A673 (cell line): Measurements from ENCODE around the gene VTA1. TPM values are rescaled to one million over a fixed set of nuclear protein-coding genes. Genes with fewer than 3 reads are reported as not detected.

Source experiments
- BruUV-seq: library from RNA; stranded (reverse); fragments of 400-500 nt; replicated peaks from 2 replicates; lab custom pipeline; 2021; lab: Mats Ljungman, UMichigan
- CTCF ChIA-PET: fragments of 300-600 bp; sonication (Branson Sonifier 250); formaldehyde crosslinking; loops from one replicate; lab custom pipeline; 2022; ENCODE audit warnings: antibody characterized with exemption; lab: Charles Lee
- POLR2A ChIA-PET: fragments of 300-600 bp; sonication (Branson Sonifier 250); formaldehyde crosslinking; loops from one replicate; lab custom pipeline; 2022; ENCODE audit warnings: antibody characterized with exemption; ENCODE audit not compliant: low non-redundant PET; lab: Charles Lee
- DNase-seq: peaks from one replicate; pipeline ENCODE4 v3.0.0-alpha.2; 2015; ENCODE audit warnings: low spot score
- H3K27ac ChIP-seq: fragments of 200-600 bp; sonication (generic); 2 replicates; pipeline ENCODE4 v1.5.1; 2016; ENCODE audit warnings: mixed run types, low read depth, mild to moderate bottlenecking, mixed read lengths, antibody characterized with exemption, low read length; ENCODE audit not compliant: poor library complexity, severe bottlenecking
- H3K27me3 ChIP-seq: fragments of 200-600 bp; sonication (generic); replicated peaks from 2 replicates; pipeline ENCODE4 v1.6.1; 2017; ENCODE audit warnings: mixed run types, low read depth, mild to moderate bottlenecking, mixed read lengths, antibody characterized with exemption, low read length; ENCODE audit not compliant: insufficient read depth, poor library complexity
- H3K36me3 ChIP-seq: fragments of 200-600 bp; sonication (generic); 2 replicates; pipeline ENCODE4 v1.6.1; 2016; ENCODE audit warnings: mixed run types, mild to moderate bottlenecking, mixed read lengths, antibody characterized with exemption, low read length; ENCODE audit not compliant: insufficient read depth, poor library complexity, severe bottlenecking
- H3K4me1 ChIP-seq: fragments of 200-600 bp; sonication (generic); 2 replicates; pipeline ENCODE4 v1.6.1; 2017; ENCODE audit warnings: mixed run types, mild to moderate bottlenecking, mixed read lengths, antibody characterized with exemption, low read length; ENCODE audit not compliant: insufficient read depth, poor library complexity, severe bottlenecking
- H3K4me3 ChIP-seq: fragments of 200-600 bp; sonication (generic); 2 replicates; pipeline ENCODE4 v1.5.1; 2016; ENCODE audit warnings: low read depth, mixed run types, mild to moderate bottlenecking, mixed read lengths, low read length; ENCODE audit not compliant: poor library complexity, severe bottlenecking
- H3K9me3 ChIP-seq: fragments of 200-600 bp; sonication (generic); 2 replicates; pipeline ENCODE4 v1.6.1; 2016; ENCODE audit warnings: mixed run types, low read depth, mild to moderate bottlenecking, mixed read lengths, antibody characterized with exemption, low read length; ENCODE audit not compliant: poor library complexity, severe bottlenecking
- EZH2 ChIP-seq: fragments of 200-600 bp; sonication (generic); IDR thresholded peaks from 2 replicates; pipeline ENCODE4 v1.6.1; 2017; ENCODE audit warnings: borderline replicate concordance, low read depth, mild to moderate bottlenecking, mixed read lengths, antibody characterized with exemption, low read length; ENCODE audit not compliant: poor library complexity, severe bottlenecking
- intact Hi-C: fragments of 100-400 bp; cut with micrococcal nuclease; formaldehyde crosslinking; loops from one replicate; pipeline ENCODE4 v1.10.0; 2022; ENCODE audit not compliant: unreplicated experiment
- total RNA-seq: library from RNA; stranded (reverse); gene quantifications from 2 replicates; pipeline ENCODE4 v1.2.3, GENCODE V29; 2021
- TF ChIP-seq, protein P1 (sequence below): fragments of 300-800, 200-600 bp; sonication (generic); conservative IDR thresholded peaks from 2 replicates; pipeline ENCODE4 v1.5.1; 2017; ENCODE audit warnings: low read depth, mild to moderate bottlenecking, antibody characterized with exemption, low read length, moderate library complexity, mixed read lengths

Gene VTA1
- total RNA-seq, 1 experiment from 2014 or later: 75.4 TPM

DNA sequence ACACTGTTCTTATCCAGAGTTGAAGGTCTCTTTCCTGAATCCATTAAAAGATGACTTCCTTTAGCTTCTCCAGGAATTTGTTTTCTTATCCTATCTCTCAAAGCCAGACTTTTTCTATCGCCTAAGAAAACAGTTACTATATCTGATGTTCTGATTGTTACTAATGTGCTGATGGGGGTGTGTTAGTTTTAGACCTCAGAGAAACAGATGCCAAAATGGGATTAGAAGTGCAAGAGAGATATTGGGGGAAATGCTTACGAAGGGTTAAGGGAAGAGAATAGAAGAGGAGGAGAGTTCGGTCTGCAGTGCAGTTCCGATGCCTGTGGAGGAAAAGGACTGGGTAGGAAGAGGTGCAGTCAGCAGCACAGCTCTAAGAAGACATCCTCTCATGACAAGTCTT lies 119.0 kb downstream of the VTA1 start:
- Histone ChIP-seq H3K4me3 (no peak overlapping the region), H3K9me3 (no peaks in the 10 kb centered on the region), H3K36me3 (no peaks in the 10 kb centered on the region), H3K27ac (no peak overlapping the region), H3K4me1 (no peaks in the 10 kb centered on the region), H3K27me3 (no peaks in the 10 kb centered on the region)
- BruUV-seq: no TSS peak
- CTCF ChIA-PET: no interaction called here
- intact Hi-C loops: no loop called here
- TF ChIP-seq, protein P1, sequence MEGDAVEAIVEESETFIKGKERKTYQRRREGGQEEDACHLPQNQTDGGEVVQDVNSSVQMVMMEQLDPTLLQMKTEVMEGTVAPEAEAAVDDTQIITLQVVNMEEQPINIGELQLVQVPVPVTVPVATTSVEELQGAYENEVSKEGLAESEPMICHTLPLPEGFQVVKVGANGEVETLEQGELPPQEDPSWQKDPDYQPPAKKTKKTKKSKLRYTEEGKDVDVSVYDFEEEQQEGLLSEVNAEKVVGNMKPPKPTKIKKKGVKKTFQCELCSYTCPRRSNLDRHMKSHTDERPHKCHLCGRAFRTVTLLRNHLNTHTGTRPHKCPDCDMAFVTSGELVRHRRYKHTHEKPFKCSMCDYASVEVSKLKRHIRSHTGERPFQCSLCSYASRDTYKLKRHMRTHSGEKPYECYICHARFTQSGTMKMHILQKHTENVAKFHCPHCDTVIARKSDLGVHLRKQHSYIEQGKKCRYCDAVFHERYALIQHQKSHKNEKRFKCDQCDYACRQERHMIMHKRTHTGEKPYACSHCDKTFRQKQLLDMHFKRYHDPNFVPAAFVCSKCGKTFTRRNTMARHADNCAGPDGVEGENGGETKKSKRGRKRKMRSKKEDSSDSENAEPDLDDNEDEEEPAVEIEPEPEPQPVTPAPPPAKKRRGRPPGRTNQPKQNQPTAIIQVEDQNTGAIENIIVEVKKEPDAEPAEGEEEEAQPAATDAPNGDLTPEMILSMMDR: no peak
- no peak for TF ChIP-seq EZH2
- POLR2A ChIA-PET: no interaction called here
- no peak for DNase-seq

- H3K4me1 ChIP-seq: no peaks in the 10 kb centered on the region
- TF ChIP-seq EZH2: no peak
- TF ChIP-seq, protein P1: no peak
- ChIA-PET CTCF (no interaction called here), POLR2A (no interaction called here)
- H3K27ac ChIP-seq: no peak overlapping the region
- BruUV-seq: no TSS peak
- H3K27me3 ChIP-seq: no peaks in the 10 kb centered on the region
- H3K4me3 ChIP-seq: no peak overlapping the region
- no peaks in the 10 kb centered on the region for H3K36me3 ChIP-seq
- intact Hi-C loops: no loop called here
- no peak for DNase-seq
- H3K9me3 ChIP-seq: no peaks in the 10 kb centered on the region
These were observed 124.4 kb downstream of the VTA1 start for GRCh38 chr6:142271476-142271875.

Other genes starting within 250 kb of the VTA1 start
- gene GJE1, start 14.3 kb upstream of the VTA1 start, total RNA-seq: not detected in 2 replicates
- not detected in 2 replicates for gene NMBR, start 141 bp upstream of the VTA1 start, total RNA-seq
- 0.46 and 0.49 TPM in 2 replicates for gene ADGRG6, start 154.7 kb downstream of the VTA1 start, total RNA-seq